ENCODE measurements around the gene JAG2. TPM values are rescaled to one million over a fixed set of nuclear protein-coding genes. Genes with fewer than 3 reads are reported as not detected.

Gene JAG2
- polyA plus RNA-seq, 2 donors, result 18.7 to 32.4 TPM

DNA sequence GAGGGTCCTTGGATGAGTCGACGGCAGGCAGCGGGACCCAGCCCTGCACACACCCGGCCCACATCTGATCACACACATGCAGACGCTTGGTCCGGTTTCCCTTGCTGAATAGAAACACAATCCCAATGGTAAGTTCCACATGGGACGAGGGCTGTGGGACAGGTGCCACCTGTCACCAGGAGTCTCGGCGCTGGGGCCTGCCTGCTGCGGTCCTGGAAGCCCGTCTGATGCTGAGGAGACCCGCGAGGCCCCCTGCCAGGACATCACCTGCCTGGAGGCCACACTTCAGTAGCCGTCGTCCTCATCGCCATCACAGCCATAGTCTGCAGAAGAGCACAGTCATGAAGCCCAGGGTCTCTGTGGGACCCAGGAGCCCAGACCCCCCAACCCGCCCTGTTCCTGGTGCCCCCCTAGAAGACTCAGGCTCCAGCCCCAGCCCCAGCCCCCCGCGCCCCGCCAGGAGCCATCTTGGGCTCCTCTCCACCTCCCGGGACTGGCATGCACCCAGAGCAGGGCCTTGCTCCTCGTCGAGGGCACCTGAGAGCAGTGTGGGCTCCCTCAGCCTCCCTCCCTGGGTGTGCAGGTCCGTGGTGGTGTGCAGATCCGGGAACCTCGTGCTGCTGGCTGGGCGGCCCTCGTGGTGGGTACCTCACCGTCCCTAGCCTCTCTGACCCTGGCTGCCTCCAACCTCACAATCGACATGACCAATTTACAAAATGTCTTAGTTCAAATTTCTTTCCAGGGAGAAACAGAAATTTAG, 41.9 kb upstream of the JAG2 start:
- Histone ChIP-seq H3K27ac (ENCODE audit: low read depth in 2 of 2, low read length in 1 of 2) (no peak overlapping the region), H3K27me3 (ENCODE audit: control insufficient read depth in 1 of 2, insufficient read depth in 2 of 2, low read length in 2 of 2) (no peaks in the 10 kb centered on the region), H3K4me3 (ENCODE audit: low read depth in 1 of 2, low read length in 2 of 2) (no peak overlapping the region), H3K9me3 (ENCODE audit: control insufficient read depth in 2 of 2, insufficient read depth in 1 of 2, low read depth in 1 of 2, low read length in 1 of 2) (peaks cover 0 to 2% of the 10 kb centered on the region in 2 donors), H3K4me1 (ENCODE audit: control insufficient read depth in 2 of 2, insufficient read depth in 2 of 2, low read length in 1 of 2) (peaks cover 0 to 6% of the 10 kb centered on the region in 2 donors), H3K36me3 (ENCODE audit: control insufficient read depth in 2 of 2, insufficient read depth in 2 of 2, low read length in 1 of 2) (peaks cover 0 to 33% of the 10 kb centered on the region in 2 donors)
- WGBS, 2 donors, result 87 to 88% methylated on average over 30 of the region's 30 CpGs

DNA sequence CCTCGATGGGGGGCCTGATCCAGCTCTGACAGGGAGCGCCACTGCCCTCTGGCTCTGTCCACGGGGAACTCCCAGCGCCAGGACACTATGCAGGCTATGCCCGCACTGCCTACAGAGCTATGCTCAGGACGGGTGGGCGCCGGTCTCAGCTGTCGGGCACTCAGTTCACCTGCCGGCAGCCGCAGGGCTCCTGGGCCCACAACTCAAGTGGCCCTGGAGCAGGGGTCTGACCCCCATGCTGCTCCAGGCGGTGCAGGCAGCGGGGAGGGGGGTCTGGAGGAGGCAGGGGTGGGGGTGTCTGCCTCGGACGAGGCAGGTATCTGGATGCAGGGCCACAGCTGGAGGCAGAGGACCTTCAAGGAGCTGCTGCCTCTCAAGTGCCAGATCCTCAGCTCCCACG, 41.1 kb upstream of the JAG2 start:
- WGBS, 2 donors, result 92 to 93% methylated on average over 16 of the region's 16 CpGs
- H3K9me3 ChIP-seq (ENCODE audit: control insufficient read depth in 2 of 2, insufficient read depth in 1 of 2, low read depth in 1 of 2, low read length in 1 of 2), result no peaks in the 10 kb centered on the region
- H3K27me3 ChIP-seq (ENCODE audit: control insufficient read depth in 1 of 2, insufficient read depth in 2 of 2, low read length in 2 of 2), result no peaks in the 10 kb centered on the region
- no peak overlapping the region for H3K27ac ChIP-seq (ENCODE audit: low read depth in 2 of 2, low read length in 1 of 2)
- H3K36me3 ChIP-seq (ENCODE audit: control insufficient read depth in 2 of 2, insufficient read depth in 2 of 2, low read length in 1 of 2), result peaks cover 0 to 30% of the 10 kb centered on the region in 2 donors
- no peak overlapping the region for H3K4me3 ChIP-seq (ENCODE audit: low read depth in 1 of 2, low read length in 2 of 2)
- H3K4me1 ChIP-seq (ENCODE audit: control insufficient read depth in 2 of 2, insufficient read depth in 2 of 2, low read length in 1 of 2), result peaks cover 2 to 8% of the 10 kb centered on the region in 2 donors

DNA sequence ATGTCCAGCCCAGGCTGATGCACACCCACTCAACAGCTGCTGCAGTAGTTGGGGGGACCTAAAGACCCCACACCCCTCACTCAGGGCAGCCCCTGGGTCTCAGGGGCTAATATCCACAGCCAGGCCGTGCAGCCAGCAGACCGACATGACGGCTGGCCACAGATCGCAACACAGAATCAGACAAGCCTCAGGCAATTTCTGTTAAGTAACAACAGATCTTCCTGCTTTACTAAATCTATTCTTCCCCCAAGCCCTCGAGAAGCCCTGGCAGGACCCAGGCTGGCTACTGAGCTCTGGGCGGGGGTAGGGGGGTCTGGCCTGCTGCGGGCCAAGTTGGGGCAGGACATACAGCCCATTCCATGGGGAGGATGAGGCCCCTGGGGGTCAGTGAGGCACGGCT, 40.5 kb upstream of the JAG2 start:
- no peaks in the 10 kb centered on the region for H3K27me3 ChIP-seq (ENCODE audit: control insufficient read depth in 1 of 2, insufficient read depth in 2 of 2, low read length in 2 of 2)
- WGBS, 2 donors, result 87 to 88% methylated on average over 8 of the region's 8 CpGs
- H3K27ac ChIP-seq (ENCODE audit: low read depth in 2 of 2, low read length in 1 of 2), result no peak overlapping the region
- H3K36me3 ChIP-seq (ENCODE audit: control insufficient read depth in 2 of 2, insufficient read depth in 2 of 2, low read length in 1 of 2), result peaks cover 0 to 30% of the 10 kb centered on the region in 2 donors
- no peaks in the 10 kb centered on the region for H3K9me3 ChIP-seq (ENCODE audit: control insufficient read depth in 2 of 2, insufficient read depth in 1 of 2, low read depth in 1 of 2, low read length in 1 of 2)
- no peak overlapping the region for H3K4me3 ChIP-seq (ENCODE audit: low read depth in 1 of 2, low read length in 2 of 2)
- H3K4me1 ChIP-seq (ENCODE audit: control insufficient read depth in 2 of 2, insufficient read depth in 2 of 2, low read length in 1 of 2), result peaks cover 6 to 13% of the 10 kb centered on the region in 2 donors

DNA sequence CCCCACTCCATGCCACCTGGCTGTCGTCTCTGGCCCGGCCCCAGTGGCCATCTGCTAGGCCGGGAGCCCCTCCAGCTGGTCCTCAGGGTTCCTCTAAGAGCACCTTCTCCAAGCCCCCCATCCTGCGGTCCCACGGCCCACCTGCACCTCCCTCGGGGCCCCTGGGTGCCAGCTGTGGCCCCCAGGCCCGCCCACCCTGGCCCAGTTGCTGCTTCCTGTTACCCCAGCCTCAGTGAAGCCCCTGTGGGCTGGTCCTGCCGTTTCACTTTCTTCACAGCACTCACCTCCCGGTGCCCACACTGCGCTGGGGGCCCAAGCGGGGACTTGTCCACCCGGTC, 40.1 kb upstream of the JAG2 start:
- Histone ChIP-seq H3K27me3 (ENCODE audit: control insufficient read depth in 1 of 2, insufficient read depth in 2 of 2, low read length in 2 of 2) (no peaks in the 10 kb centered on the region), H3K4me1 (ENCODE audit: control insufficient read depth in 2 of 2, insufficient read depth in 2 of 2, low read length in 1 of 2) (peaks cover 8 to 15% of the 10 kb centered on the region in 2 donors), H3K4me3 (ENCODE audit: low read depth in 1 of 2, low read length in 2 of 2) (no peak overlapping the region), H3K27ac (ENCODE audit: low read depth in 2 of 2, low read length in 1 of 2) (no peak overlapping the region), H3K36me3 (ENCODE audit: control insufficient read depth in 2 of 2, insufficient read depth in 2 of 2, low read length in 1 of 2) (peaks cover 0 to 30% of the 10 kb centered on the region in 2 donors), H3K9me3 (ENCODE audit: control insufficient read depth in 2 of 2, insufficient read depth in 1 of 2, low read depth in 1 of 2, low read length in 1 of 2) (no peaks in the 10 kb centered on the region)
- 92% methylated on average over 12 of the region's 12 CpGs for WGBS, 2 donors

DNA sequence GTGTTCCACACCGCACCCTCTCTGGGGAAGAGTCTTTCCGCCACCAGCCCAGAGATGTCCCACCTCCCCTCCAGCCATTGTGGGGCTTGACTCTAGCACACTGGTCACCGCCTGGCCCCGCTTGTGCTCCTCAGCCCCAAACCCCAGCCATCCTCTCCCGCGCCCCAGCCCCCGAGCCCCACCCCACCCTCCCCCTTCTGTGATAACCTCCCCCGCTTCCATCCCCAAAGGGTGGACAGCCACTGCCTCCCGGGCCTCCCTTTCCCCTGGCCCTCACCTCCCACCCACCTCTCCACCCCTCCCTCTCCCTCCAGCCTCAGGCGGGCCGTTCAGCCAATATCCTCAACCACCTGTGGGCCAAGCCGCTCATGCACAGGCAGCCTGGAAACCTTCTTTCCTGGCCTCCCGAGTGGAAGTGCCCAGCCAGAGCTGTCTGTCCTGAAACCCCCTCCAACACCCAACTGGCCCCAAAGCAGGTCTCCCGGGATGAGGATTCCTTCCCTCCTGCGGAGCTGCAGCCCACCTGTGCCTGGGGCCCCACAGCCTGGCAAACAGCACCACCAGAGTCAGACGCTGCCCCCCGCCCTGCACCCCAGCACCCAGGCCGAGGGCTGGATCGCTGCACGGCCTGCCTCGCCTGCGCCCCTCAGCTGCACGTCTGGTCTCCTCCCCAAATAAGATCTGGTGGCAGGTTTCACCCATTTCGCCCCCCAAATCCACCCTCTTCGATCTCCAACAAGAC, 39.6 kb upstream of the JAG2 start:
- Histone ChIP-seq H3K9me3 (ENCODE audit: control insufficient read depth in 2 of 2, insufficient read depth in 1 of 2, low read depth in 1 of 2, low read length in 1 of 2) (no peaks in the 10 kb centered on the region), H3K36me3 (ENCODE audit: control insufficient read depth in 2 of 2, insufficient read depth in 2 of 2, low read length in 1 of 2) (peaks cover 0 to 29% of the 10 kb centered on the region in 2 donors), H3K27ac (ENCODE audit: low read depth in 2 of 2, low read length in 1 of 2) (no peak overlapping the region), H3K4me3 (ENCODE audit: low read depth in 1 of 2, low read length in 2 of 2) (no peak overlapping the region), H3K27me3 (ENCODE audit: control insufficient read depth in 1 of 2, insufficient read depth in 2 of 2, low read length in 2 of 2) (no peaks in the 10 kb centered on the region), H3K4me1 (ENCODE audit: control insufficient read depth in 2 of 2, insufficient read depth in 2 of 2, low read length in 1 of 2) (peaks cover 8 to 17% of the 10 kb centered on the region in 2 donors)
- WGBS, 2 donors, result 87 to 89% methylated on average over 24 to 25 of the region's 25 CpGs

DNA sequence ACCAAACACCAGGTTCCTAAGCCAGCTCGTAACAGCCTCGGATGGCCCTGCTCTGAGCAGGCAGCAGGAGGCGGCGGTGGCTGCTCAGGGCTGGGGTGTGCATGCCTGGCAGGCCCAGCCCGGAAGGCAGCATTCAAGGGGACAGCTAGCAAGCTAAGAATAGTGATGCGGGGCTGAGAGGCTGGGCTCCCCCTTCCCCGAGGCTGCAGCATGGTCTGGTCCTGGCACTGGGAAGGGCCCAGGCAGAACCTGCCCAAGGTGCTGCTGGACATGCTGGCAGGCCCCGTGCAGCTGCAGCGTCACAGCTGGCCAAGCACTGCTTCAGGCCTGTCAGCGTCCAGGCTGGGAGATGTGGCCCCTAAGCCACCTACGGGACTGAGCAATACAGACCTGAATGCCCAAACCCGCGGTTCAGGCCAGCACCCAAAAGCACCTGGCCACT, 38.9 kb upstream of the JAG2 start:
- no peak overlapping the region for H3K4me3 ChIP-seq (ENCODE audit: low read depth in 1 of 2, low read length in 2 of 2)
- WGBS, 2 donors, result 64 to 65% methylated on average over 13 of the region's 13 CpGs
- no peaks in the 10 kb centered on the region for H3K27me3 ChIP-seq (ENCODE audit: control insufficient read depth in 1 of 2, insufficient read depth in 2 of 2, low read length in 2 of 2)

DNA sequence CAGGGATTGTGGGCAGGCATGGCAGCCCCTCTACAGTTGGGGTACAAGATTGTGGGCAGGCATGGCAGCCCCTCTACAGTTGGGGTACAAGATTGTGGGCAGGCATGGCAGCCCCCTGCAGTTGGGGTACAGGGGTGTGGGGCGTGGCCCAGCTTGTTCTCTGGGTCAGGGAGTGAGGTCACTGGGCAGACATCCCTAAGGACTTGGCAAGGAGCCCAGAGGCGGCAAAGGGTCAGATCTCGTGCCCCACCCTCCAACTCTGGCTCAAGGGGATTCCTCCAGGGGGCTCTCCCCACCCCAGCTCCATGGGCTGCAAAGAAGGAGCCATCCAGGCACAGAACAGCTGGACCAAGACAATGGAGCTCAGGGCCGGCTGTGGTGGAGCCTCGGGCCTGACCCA, 38.3 kb upstream of the JAG2 start:
- WGBS, 2 donors, result 43 to 46% methylated on average over 5 of the region's 5 CpGs
- Histone ChIP-seq H3K36me3 (ENCODE audit: control insufficient read depth in 2 of 2, insufficient read depth in 2 of 2, low read length in 1 of 2) (peaks cover 0 to 21% of the 10 kb centered on the region in 2 donors), H3K27me3 (ENCODE audit: control insufficient read depth in 1 of 2, insufficient read depth in 2 of 2, low read length in 2 of 2) (no peaks in the 10 kb centered on the region), H3K4me3 (ENCODE audit: low read depth in 1 of 2, low read length in 2 of 2) (no peak overlapping the region), H3K4me1 (ENCODE audit: control insufficient read depth in 2 of 2, insufficient read depth in 2 of 2, low read length in 1 of 2) (peaks cover 8 to 19% of the 10 kb centered on the region in 2 donors), H3K27ac (ENCODE audit: low read depth in 2 of 2, low read length in 1 of 2) (no peak overlapping the region), H3K9me3 (ENCODE audit: control insufficient read depth in 2 of 2, insufficient read depth in 1 of 2, low read depth in 1 of 2, low read length in 1 of 2) (no peaks in the 10 kb centered on the region)

More for the DNA sequence above, 38.9 kb upstream of the JAG2 start:
- peaks cover 0 to 26% of the 10 kb centered on the region in 2 donors for H3K36me3 ChIP-seq (ENCODE audit: control insufficient read depth in 2 of 2, insufficient read depth in 2 of 2, low read length in 1 of 2)
- H3K27ac ChIP-seq (ENCODE audit: low read depth in 2 of 2, low read length in 1 of 2), result no peak overlapping the region
- peaks cover 8 to 19% of the 10 kb centered on the region in 2 donors for H3K4me1 ChIP-seq (ENCODE audit: control insufficient read depth in 2 of 2, insufficient read depth in 2 of 2, low read length in 1 of 2)
- H3K9me3 ChIP-seq (ENCODE audit: control insufficient read depth in 2 of 2, insufficient read depth in 1 of 2, low read depth in 1 of 2, low read length in 1 of 2), result no peaks in the 10 kb centered on the region

DNA sequence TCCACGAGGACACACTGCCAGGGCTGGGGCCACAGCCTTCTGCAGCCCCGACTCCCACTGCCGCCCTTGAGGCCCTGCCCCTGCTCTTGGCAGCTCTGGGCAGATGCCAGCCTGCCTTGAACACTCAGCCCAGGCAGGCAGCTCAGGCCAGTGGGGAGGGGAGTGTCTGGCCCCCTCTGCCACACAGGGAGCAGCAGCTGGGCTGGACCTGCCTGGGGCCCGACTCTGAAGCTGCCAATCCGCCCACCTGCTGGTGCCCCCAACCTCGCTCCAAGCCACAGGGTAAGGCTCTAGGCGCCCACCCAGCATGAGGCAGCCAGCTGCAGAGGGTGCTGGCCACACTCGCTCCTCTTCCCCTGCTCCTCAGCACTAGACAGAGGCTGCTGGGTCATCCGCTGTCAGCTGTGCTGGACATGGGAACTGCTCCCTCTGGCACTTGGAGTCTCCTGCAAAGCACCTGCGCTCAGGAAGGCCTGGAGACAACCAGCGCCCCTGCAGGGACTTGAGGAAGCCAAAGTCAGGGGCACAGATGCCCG, 37.2 kb upstream of the JAG2 start:
- 33 to 34% methylated on average over 12 of the region's 12 CpGs for WGBS, 2 donors
- Histone ChIP-seq H3K4me1 (ENCODE audit: control insufficient read depth in 2 of 2, insufficient read depth in 2 of 2, low read length in 1 of 2) (peaks cover 8 to 21% of the 10 kb centered on the region in 2 donors), H3K27me3 (ENCODE audit: control insufficient read depth in 1 of 2, insufficient read depth in 2 of 2, low read length in 2 of 2) (no peaks in the 10 kb centered on the region), H3K9me3 (ENCODE audit: control insufficient read depth in 2 of 2, insufficient read depth in 1 of 2, low read depth in 1 of 2, low read length in 1 of 2) (no peaks in the 10 kb centered on the region), H3K4me3 (ENCODE audit: low read depth in 1 of 2, low read length in 2 of 2) (no peak overlapping the region), H3K36me3 (ENCODE audit: control insufficient read depth in 2 of 2, insufficient read depth in 2 of 2, low read length in 1 of 2) (peaks cover 0 to 12% of the 10 kb centered on the region in 2 donors), H3K27ac (ENCODE audit: low read depth in 2 of 2, low read length in 1 of 2) (no peak overlapping the region)

DNA sequence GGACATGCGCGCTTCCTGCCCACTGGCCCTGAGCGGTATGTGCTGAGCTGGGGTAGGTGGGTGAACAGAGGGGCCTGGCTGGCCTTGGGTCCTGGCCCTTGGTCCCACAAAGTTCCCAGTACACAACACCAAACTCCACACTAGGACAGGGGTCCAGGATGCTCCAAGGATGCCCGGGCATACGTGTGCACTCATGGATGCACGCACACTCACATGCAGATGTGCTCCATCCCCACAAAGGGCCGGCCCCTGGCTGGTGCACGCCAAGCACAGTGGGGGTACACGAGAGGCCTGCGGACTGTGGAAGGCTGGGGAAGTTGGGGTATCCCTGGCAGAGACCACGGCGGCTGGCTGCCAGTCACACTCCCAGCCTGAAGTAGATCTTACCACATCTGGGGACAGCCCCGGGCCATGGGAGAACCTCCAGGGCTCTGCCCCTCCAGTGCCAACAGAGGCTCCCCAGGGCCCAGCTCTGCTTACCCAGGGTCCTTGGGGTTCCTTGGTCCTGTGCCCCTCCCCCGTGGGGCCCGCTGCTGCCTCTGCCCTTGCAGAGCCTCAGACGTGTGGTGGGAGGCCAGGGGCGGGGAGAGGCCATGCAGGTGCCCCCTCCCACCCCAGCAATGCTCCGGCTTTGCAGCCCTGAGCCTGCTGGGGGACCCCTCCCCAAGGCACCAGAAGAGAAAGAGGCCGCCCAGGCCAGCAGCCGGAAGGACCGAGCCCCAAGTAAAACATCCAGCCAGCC, 36.5 kb upstream of the JAG2 start:
- Histone ChIP-seq H3K27me3 (ENCODE audit: control insufficient read depth in 1 of 2, insufficient read depth in 2 of 2, low read length in 2 of 2) (no peaks in the 10 kb centered on the region), H3K36me3 (ENCODE audit: control insufficient read depth in 2 of 2, insufficient read depth in 2 of 2, low read length in 1 of 2) (peaks cover 0 to 10% of the 10 kb centered on the region in 2 donors), H3K4me3 (ENCODE audit: low read depth in 1 of 2, low read length in 2 of 2) (no peak overlapping the region), H3K27ac (ENCODE audit: low read depth in 2 of 2, low read length in 1 of 2) (no peak overlapping the region), H3K4me1 (ENCODE audit: control insufficient read depth in 2 of 2, insufficient read depth in 2 of 2, low read length in 1 of 2) (peaks cover 8 to 21% of the 10 kb centered on the region in 2 donors), H3K9me3 (ENCODE audit: control insufficient read depth in 2 of 2, insufficient read depth in 1 of 2, low read depth in 1 of 2, low read length in 1 of 2) (no peaks in the 10 kb centered on the region)
- WGBS, 2 donors, result 34 to 43% methylated on average over 20 to 21 of the region's 21 CpGs
